ENCODE measurements around the gene VCAM1. TPM values are rescaled to one million over a fixed set of nuclear protein-coding genes. Genes with fewer than 3 reads are reported as not detected.
"Not testable (repeated sequence)": the region's sequence is repeated elsewhere in the genome, so short reads cannot be mapped to it uniquely, and the experiment has no call there.

The VCAM1 gene
- total and polyA plus RNA-seq, 2 donors (not counting 3 experiments of a cell fraction or from before 2014, with no cell fraction given), result 1.8 to 2.3 TPM

DNA sequence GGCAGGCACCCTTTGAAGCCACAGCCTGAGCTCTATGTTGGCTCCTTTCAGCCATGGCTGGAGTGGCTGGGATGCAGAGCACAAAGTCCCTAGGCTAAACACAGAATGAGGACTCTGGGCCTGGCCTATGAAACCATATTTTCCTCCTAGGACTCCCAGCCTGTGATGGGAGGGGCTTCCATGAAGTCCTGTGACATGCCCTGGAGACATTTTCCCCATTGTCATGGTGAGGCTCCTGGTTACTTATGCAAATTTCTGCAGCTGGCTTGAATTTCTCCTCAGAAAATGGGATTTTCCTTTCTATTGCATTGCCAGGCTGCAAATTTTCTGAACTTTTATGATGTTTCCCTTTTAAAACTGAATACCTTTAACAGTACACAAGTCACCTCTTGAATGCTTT is 61.3 kb downstream of the VCAM1 start:
- dilution Hi-C loops (cut with MboI; ENCODE audit: extremely low pct_ligation_motif_present, low sequenced_read_pairs), result no loop called here
- H3K4me3 ChIP-seq (replicated peaks in 1 of 3; ENCODE audit: insufficient read depth in 1 of 3, low read depth in 1 of 3, low read length in 3 of 3), result no peak overlapping the region
- no peak overlapping the region for H2AFZ ChIP-seq (ENCODE audit: low read depth, low read length)
- intact Hi-C loops (cut with micrococcal nuclease), result no loop called here
- H3K9ac ChIP-seq (replicated peaks; ENCODE audit: extremely low read depth, insufficient read depth, low read length), result no peak overlapping the region
- CTCF ChIA-PET, result no interaction called here
- H3K9me3 ChIP-seq (replicated peaks; ENCODE audit: control insufficient read depth, insufficient read depth, low read length), result no peaks in the 10 kb centered on the region
- no peaks in the 10 kb centered on the region for H3K4me1 ChIP-seq (ENCODE audit: control insufficient read depth, extremely low read depth, insufficient read depth, low read length)
- no peaks in the 10 kb centered on the region for H3K36me3 ChIP-seq (ENCODE audit: control insufficient read depth in 2 of 2, extremely low read depth in 1 of 2, insufficient read depth in 2 of 2, low read length in 2 of 2)
- no peak for FAIRE-seq
- no peaks in the 10 kb centered on the region for H3K27me3 ChIP-seq (ENCODE audit: control insufficient read depth in 2 of 2, insufficient read depth in 2 of 2, low read length in 2 of 2)
- H3K79me2 ChIP-seq (ENCODE audit: control insufficient read depth, insufficient read depth, low read length), result no peaks in the 10 kb centered on the region
- BruUV-seq (replicated peaks), result no TSS peak
- no peak for DNase-seq (ENCODE audit: low read depth, low spot score)
- H3K9me1 ChIP-seq (replicated peaks; ENCODE audit: control insufficient read depth, extremely low read depth, insufficient read depth, low read length), result no peaks in the 10 kb centered on the region
- TF ChIP-seq EZH2 (IDR thresholded peaks at IDR 0.05; ENCODE audit: borderline replicate concordance, low read depth, low read length, severe bottlenecking) (no peak), POLR2AphosphoS5 (IDR thresholded peaks at IDR 0.05; ENCODE audit: insufficient read depth, low read depth, low read length) (no peak), JUN (IDR thresholded peaks at IDR 0.05; ENCODE audit: borderline replicate concordance, insufficient read depth, insufficient read length, low read depth) (no peak), POLR2A (IDR thresholded peaks at IDR 0.05; ENCODE audit: low read depth, low read length) (no peak), FOS (IDR thresholded peaks at IDR 0.05; ENCODE audit: borderline replicate concordance, insufficient read depth, low read length) (no peak), MYC (IDR thresholded peaks at IDR 0.05; ENCODE audit: low read depth, low read length) (no peak), GATA2 (IDR thresholded peaks at IDR 0.05; ENCODE audit: insufficient read depth, insufficient read length, low read depth, low read length) (no peak)
- TF ChIP-seq, protein P1, sequence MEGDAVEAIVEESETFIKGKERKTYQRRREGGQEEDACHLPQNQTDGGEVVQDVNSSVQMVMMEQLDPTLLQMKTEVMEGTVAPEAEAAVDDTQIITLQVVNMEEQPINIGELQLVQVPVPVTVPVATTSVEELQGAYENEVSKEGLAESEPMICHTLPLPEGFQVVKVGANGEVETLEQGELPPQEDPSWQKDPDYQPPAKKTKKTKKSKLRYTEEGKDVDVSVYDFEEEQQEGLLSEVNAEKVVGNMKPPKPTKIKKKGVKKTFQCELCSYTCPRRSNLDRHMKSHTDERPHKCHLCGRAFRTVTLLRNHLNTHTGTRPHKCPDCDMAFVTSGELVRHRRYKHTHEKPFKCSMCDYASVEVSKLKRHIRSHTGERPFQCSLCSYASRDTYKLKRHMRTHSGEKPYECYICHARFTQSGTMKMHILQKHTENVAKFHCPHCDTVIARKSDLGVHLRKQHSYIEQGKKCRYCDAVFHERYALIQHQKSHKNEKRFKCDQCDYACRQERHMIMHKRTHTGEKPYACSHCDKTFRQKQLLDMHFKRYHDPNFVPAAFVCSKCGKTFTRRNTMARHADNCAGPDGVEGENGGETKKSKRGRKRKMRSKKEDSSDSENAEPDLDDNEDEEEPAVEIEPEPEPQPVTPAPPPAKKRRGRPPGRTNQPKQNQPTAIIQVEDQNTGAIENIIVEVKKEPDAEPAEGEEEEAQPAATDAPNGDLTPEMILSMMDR (IDR thresholded peaks at IDR 0.05; ENCODE audit: extremely low read depth in 1 of 2, insufficient read depth in 1 of 2, low read depth in 1 of 2, low read length in 2 of 2), result no peak
- TF ChIP-seq, protein P2, sequence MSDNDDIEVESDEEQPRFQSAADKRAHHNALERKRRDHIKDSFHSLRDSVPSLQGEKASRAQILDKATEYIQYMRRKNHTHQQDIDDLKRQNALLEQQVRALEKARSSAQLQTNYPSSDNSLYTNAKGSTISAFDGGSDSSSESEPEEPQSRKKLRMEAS (IDR thresholded peaks at IDR 0.05; ENCODE audit: insufficient read depth, insufficient read length), result no peak
- no peak overlapping the region for H3K27ac ChIP-seq (ENCODE audit: insufficient read depth, low read depth, low read length)
- H4K20me1 ChIP-seq (replicated peaks; ENCODE audit: control insufficient read depth, extremely low read depth, insufficient read depth, low read length), result no peaks in the 10 kb centered on the region
- POLR2A ChIA-PET, result no interaction called here
- no peak overlapping the region for H3K4me2 ChIP-seq (ENCODE audit: insufficient read depth, low read length)

GRCh38 chr1:100781728-100782127 is 62.2 kb downstream of the VCAM1 start:
- CTCF ChIA-PET; H4K20me1 ChIP-seq (replicated peaks; ENCODE audit: control insufficient read depth, extremely low read depth, insufficient read depth, low read length); DNase-seq (ENCODE audit: low read depth, low spot score); H3K4me3 ChIP-seq (replicated peaks in 1 of 3; ENCODE audit: insufficient read depth in 1 of 3, low read depth in 1 of 3, low read length in 3 of 3); H3K27ac ChIP-seq (ENCODE audit: insufficient read depth, low read depth, low read length); BruUV-seq (replicated peaks); H3K36me3 ChIP-seq (ENCODE audit: control insufficient read depth in 2 of 2, extremely low read depth in 1 of 2, insufficient read depth in 2 of 2, low read length in 2 of 2); intact Hi-C loops (cut with micrococcal nuclease); H3K9me1 ChIP-seq (replicated peaks; ENCODE audit: control insufficient read depth, extremely low read depth, insufficient read depth, low read length); H2AFZ ChIP-seq (ENCODE audit: low read depth, low read length); FAIRE-seq; dilution Hi-C loops (cut with MboI; ENCODE audit: extremely low pct_ligation_motif_present, low sequenced_read_pairs); H3K27me3 ChIP-seq (ENCODE audit: control insufficient read depth in 2 of 2, insufficient read depth in 2 of 2, low read length in 2 of 2); H3K4me2 ChIP-seq (ENCODE audit: insufficient read depth, low read length); H3K9ac ChIP-seq (replicated peaks; ENCODE audit: extremely low read depth, insufficient read depth, low read length); POLR2A ChIA-PET; H3K4me1 ChIP-seq (ENCODE audit: control insufficient read depth, extremely low read depth, insufficient read depth, low read length); H3K9me3 ChIP-seq (replicated peaks; ENCODE audit: control insufficient read depth, insufficient read depth, low read length); H3K79me2 ChIP-seq (ENCODE audit: control insufficient read depth, insufficient read depth, low read length): not testable (repeated sequence)
